Fibroblast of mammary gland (primary cell): Measurements from ENCODE around the gene SLC18B1.
"Not testable (repeated sequence)": the region's sequence is repeated elsewhere in the genome, so short reads cannot be mapped to it uniquely, and the experiment has no call there.

Source experiments
- DNase-seq: peaks from one replicate; pipeline ENCODE4 v3.0.0-alpha.2; 2010; ENCODE audit warnings: low read depth
- H3K4me3 ChIP-seq: 2 replicates; pipeline ENCODE4 v1.5.1; 2011; ENCODE audit warnings: low read depth, mild to moderate bottlenecking, low read length, moderate library complexity; ENCODE audit not compliant: control insufficient read depth
- CTCF ChIP-seq: conservative IDR thresholded peaks from 2 replicates; pipeline ENCODE4 v1.5.1; 2011; ENCODE audit warnings: low read depth, low read length, inconsistent platforms; ENCODE audit not compliant: control insufficient read depth, insufficient read depth

SLC18B1 gene

GRCh38 chr6:132785936-132786335, 12.5 kb downstream of the SLC18B1 start:
- TF ChIP-seq CTCF: no peak
- H3K4me3 ChIP-seq: no peak overlapping the region
- DNase-seq: no peak

GRCh38 chr6:132780770-132781371, 17.6 kb downstream of the SLC18B1 start:
- peak; percentile 41 for DNase-seq
- peak; percentile 44 for TF ChIP-seq CTCF
- H3K4me3 ChIP-seq: no peak overlapping the region

GRCh38 chr6:132777881-132778280, 20.6 kb downstream of the SLC18B1 start:
- not testable (repeated sequence) for H3K4me3 ChIP-seq, DNase-seq

- DNase-seq: peak; percentile 10
- no peak overlapping the region for H3K4me3 ChIP-seq
- TF ChIP-seq CTCF: peak; percentile 17
Observed at GRCh38 chr6:132768051-132768517, 30.4 kb downstream of the SLC18B1 start.

GRCh38 chr6:132765560-132765959, 32.9 kb downstream of the SLC18B1 start:
- H3K4me3 ChIP-seq: no peak overlapping the region
- TF ChIP-seq CTCF: no peak
- no peak for DNase-seq

GRCh38 chr6:132764370-132764769, 34.1 kb downstream of the SLC18B1 start:
- DNase-seq: peak; percentile 74
- no peak overlapping the region for H3K4me3 ChIP-seq
- TF ChIP-seq CTCF: no peak

GRCh38 chr6:132763269-132763668, 35.2 kb downstream of the SLC18B1 start:
- no peak for DNase-seq
- H3K4me3 ChIP-seq: no peak overlapping the region
- no peak for TF ChIP-seq CTCF
